H1 (cell line): Measurements from ENCODE around the gene ASB13. TPM values are rescaled to one million over a fixed set of nuclear protein-coding genes. Genes with fewer than 3 reads are reported as not detected.

Experiments used
- CTCF ChIA-PET: fragments of 300-600 bp; sonication (Branson Sonifier 250); formaldehyde crosslinking; loops from one replicate; lab custom pipeline; 2021; ENCODE audit not compliant: partially characterized antibody; lab: Charles Lee
- POLR2A ChIA-PET: fragments of 300-600 bp; sonication (Branson Sonifier 250); formaldehyde crosslinking; loops from one replicate; lab custom pipeline; 2021; ENCODE audit warnings: inconsistent platforms; ENCODE audit not compliant: partially characterized antibody; lab: Charles Lee
- DNase-seq, 2 experiments: peaks; one replicate each; pipeline versions ENCODE4 v3.0.0 to v3.0.0-alpha.2; 2010 to 2022; ENCODE audit warnings: low spot score in 2 of 2, low read depth in 1 of 2, mixed read lengths in 1 of 2
- FAIRE-seq: peaks from 2 replicates; lab custom pipeline; 2011; peaks lifted over from hg19 to GRCh38; lab: Jason Lieb, UNC
- H2AFZ ChIP-seq: 2 replicates; pipeline ENCODE4 v1.8.1; 2012; ENCODE audit warnings: low read length, inconsistent platforms
- H2AK5ac ChIP-seq: 2 replicates; pipeline ENCODE4 v1.6.1; 2013; ENCODE audit warnings: low read depth, low read length
- H2BK120ac ChIP-seq: replicated peaks from 2 replicates; pipeline ENCODE3; 2013; ENCODE audit warnings: low read depth, low read length, inconsistent platforms
- H2BK12ac ChIP-seq: 2 replicates; pipeline ENCODE4 v1.6.1; 2013; ENCODE audit warnings: low read depth, low read length
- H2BK15ac ChIP-seq: 2 replicates; pipeline ENCODE4 v1.6.1; 2013; ENCODE audit warnings: low read length
- H2BK20ac ChIP-seq: 2 replicates; pipeline ENCODE4 v1.6.1; 2013; ENCODE audit warnings: low read length
- H2BK5ac ChIP-seq: 2 replicates; pipeline ENCODE4 v1.6.1; 2013; ENCODE audit warnings: low read depth, low read length
- H3K14ac ChIP-seq: 2 replicates; pipeline ENCODE4 v1.6.1; 2013; ENCODE audit warnings: inconsistent platforms; ENCODE audit not compliant: insufficient read length
- H3K18ac ChIP-seq: 2 replicates; pipeline ENCODE4 v1.6.1; 2013; ENCODE audit warnings: low read length; ENCODE audit errors: extremely low read depth
- H3K23ac ChIP-seq: 2 replicates; pipeline ENCODE4 v1.6.1; 2013; ENCODE audit warnings: inconsistent platforms; ENCODE audit not compliant: insufficient read length
- H3K23me2 ChIP-seq: 2 replicates; pipeline ENCODE4 v1.6.1; 2013; ENCODE audit warnings: low read depth, low read length
- H3K27ac ChIP-seq: 2 replicates; pipeline ENCODE4 v1.6.1; 2011; ENCODE audit warnings: low read depth, low read length, inconsistent platforms
- H3K27me3 ChIP-seq, 4 experiments: replicated peaks in 1 of 4; 1 replicate in 1 of 4; 2 replicates in 3 of 4; pipeline versions ENCODE4 v1.6.1 to v1.8.1; 2011 to 2013; ENCODE audit warnings: low read length in 3 of 4, mild to moderate bottlenecking in 3 of 4, inconsistent platforms in 2 of 4, mixed read lengths in 2 of 4, moderate library complexity in 1 of 4; ENCODE audit not compliant: control insufficient read depth in 3 of 4, insufficient read depth in 3 of 4; ENCODE audit errors: extremely low read depth in 1 of 4
- H3K36me3 ChIP-seq, 4 experiments: 2 replicates each; pipeline versions ENCODE4 v1.6.1 to v1.8.1; 2011 to 2013; ENCODE audit warnings: mild to moderate bottlenecking in 4 of 4, low read length in 3 of 4, moderate library complexity in 2 of 4, control low read depth in 1 of 4, inconsistent platforms in 1 of 4; ENCODE audit not compliant: insufficient read depth in 4 of 4, control insufficient read depth in 2 of 4
- H3K4ac ChIP-seq: replicated peaks from 2 replicates; pipeline ENCODE3; 2013; ENCODE audit warnings: low read length, low read depth, mixed read lengths, inconsistent platforms; ENCODE audit not compliant: insufficient read length
- H3K4me1 ChIP-seq, 4 experiments: replicated peaks in 1 of 4; 1 replicate in 1 of 4; 2 replicates in 3 of 4; pipeline versions ENCODE4 v1.6.1 to v1.8.1; 2011 to 2013; ENCODE audit warnings: low read length in 3 of 4, inconsistent platforms in 2 of 4, mixed read lengths in 1 of 4; ENCODE audit not compliant: insufficient read depth in 4 of 4, control insufficient read depth in 3 of 4
- H3K4me2 ChIP-seq, 2 experiments: 2 replicates each; pipeline versions ENCODE4 v1.6.1 to v1.8.1; 2011 to 2013; ENCODE audit warnings: low read depth in 2 of 2, low read length in 2 of 2, control low read depth in 1 of 2, inconsistent platforms in 1 of 2, mild to moderate bottlenecking in 1 of 2; ENCODE audit not compliant: insufficient read depth in 1 of 2
- H3K4me3 ChIP-seq, 4 experiments: fragments of 200-600, 300-600 bp in 1 of 4; sonication (generic), shearing (Covaris generic), sonication (Bioruptor Twin) in 1 of 4; 2 replicates each; pipeline versions ENCODE4 v1.5.1 to v1.8.1; 2011 to 2016; ENCODE audit warnings: low read length in 4 of 4, low read depth in 3 of 4, control low read depth in 2 of 4, inconsistent platforms in 2 of 4, mild to moderate bottlenecking in 2 of 4, mixed read lengths in 1 of 4, moderate library complexity in 1 of 4; ENCODE audit not compliant: insufficient read depth in 2 of 4; ENCODE audit errors: extremely low read depth in 1 of 4
- H3K56ac ChIP-seq: replicated peaks from 2 replicates; pipeline ENCODE3; 2013; ENCODE audit warnings: low read depth, mild to moderate bottlenecking, mixed read lengths, low read length, inconsistent platforms; ENCODE audit not compliant: insufficient read length
- H3K79me1 ChIP-seq: 2 replicates; pipeline ENCODE4 v1.6.1; 2013; ENCODE audit warnings: low read depth, low read length, control low read depth
- H3K79me2 ChIP-seq, 2 experiments: 2 replicates each; pipeline versions ENCODE4 v1.6.1 to v1.8.1; 2012 to 2013; ENCODE audit warnings: low read length in 2 of 2, mild to moderate bottlenecking in 2 of 2, inconsistent platforms in 1 of 2; ENCODE audit not compliant: insufficient read depth in 2 of 2, control insufficient read depth in 1 of 2
- H3K9ac ChIP-seq, 4 experiments: replicated peaks in 1 of 4; 1 replicate in 1 of 4; 2 replicates in 3 of 4; pipeline versions ENCODE4 v1.6.1 to v1.8.1; 2011 to 2013; ENCODE audit warnings: low read depth in 3 of 4, low read length in 3 of 4, control low read depth in 2 of 4, mild to moderate bottlenecking in 2 of 4, moderate library complexity in 2 of 4, inconsistent platforms in 1 of 4; ENCODE audit errors: extremely low read depth in 1 of 4
- H3K9me3 ChIP-seq, 2 experiments: 2 replicates each; pipeline versions ENCODE4 v1.6.1 to v1.8.1; 2012 to 2013; ENCODE audit warnings: mild to moderate bottlenecking in 2 of 2, moderate library complexity in 2 of 2, control low read depth in 1 of 2, inconsistent platforms in 1 of 2, low read depth in 1 of 2, low read length in 1 of 2, mixed read lengths in 1 of 2; ENCODE audit not compliant: insufficient read depth in 2 of 2
- H4K20me1 ChIP-seq, 2 experiments: replicated peaks in 1 of 2; 2 replicates each; pipeline versions ENCODE3 to v1.8.1; 2011 to 2013; ENCODE audit warnings: inconsistent platforms in 2 of 2, low read length in 2 of 2, mild to moderate bottlenecking in 1 of 2; ENCODE audit not compliant: insufficient read depth in 2 of 2, control insufficient read depth in 1 of 2
- H4K5ac ChIP-seq: 2 replicates; pipeline ENCODE4 v1.6.1; 2013; ENCODE audit warnings: low read length, low read depth, mixed read lengths, inconsistent platforms; ENCODE audit not compliant: insufficient read length
- H4K8ac ChIP-seq: 2 replicates; pipeline ENCODE4 v1.8.0; 2013; ENCODE audit warnings: mild to moderate bottlenecking, moderate library complexity, low read length, inconsistent platforms; ENCODE audit not compliant: insufficient read depth; ENCODE audit errors: extremely low read depth
- H4K91ac ChIP-seq: replicated peaks from 2 replicates; pipeline ENCODE3; 2013; ENCODE audit warnings: low read length, mixed read lengths, inconsistent platforms; ENCODE audit not compliant: insufficient read length
- PHF8 ChIP-seq: fragments of 200-600 bp; sonication (generic); conservative IDR thresholded peaks from 2 replicates; pipeline ENCODE4 v1.7.1; 2012; ENCODE audit warnings: low read depth, mild to moderate bottlenecking, inconsistent platforms, low read length, moderate library complexity
- WGBS, 2 experiments: shearing (Covaris generic) in 1 of 2; methylation state at CpG; one replicate each; pipeline versions ENCODE4 v1.1.6 to v1.1.7; 2013 to 2015; ENCODE audit warnings: low lambda C conversion rate in 2 of 2, mixed read lengths in 2 of 2, inconsistent platforms in 1 of 2, low coverage in 1 of 2, missing lambda C conversion rate in 1 of 2; ENCODE audit not compliant: insufficient replicate concordance in 2 of 2, insufficient coverage in 1 of 2, insufficient read length in 1 of 2; ENCODE audit errors: extremely low coverage in 1 of 2, missing lambda C conversion rate in 1 of 2; 5-methylcytosine and 5-hydroxymethylcytosine counted together
- polyA plus RNA-seq, 7 experiments: library from polyadenylated mRNA; depleted of rRNA in 3 of 7; stranded (reverse) in 5 of 7; unstranded in 2 of 7; fragments of >200 nt in 5 of 7; fragments of 200-250 nt in 2 of 7; gene quantifications; 1 replicate in 5 of 7; 2 replicates in 1 of 7; 4 replicates in 1 of 7; pipeline versions ENCODE4 v1.2.1 to v1.2.3, GENCODE V29; 2011 to 2013; ENCODE audit warnings: missing spikeins in 2 of 7, mixed read lengths in 2 of 7
- total RNA-seq: library from RNA; stranded (reverse); fragmentation: NEBNext Ultra II Directional; extraction: Animal tissue kit (Norgen Biotek cat#: 25700); gene quantifications from 2 replicates; pipeline ENCODE4 v1.2.1, GENCODE V29; 2021
- TF ChIP-seq, protein P1 (sequence below): IDR thresholded peaks from 2 replicates; pipeline ENCODE4 v1.6.1; 2012; ENCODE audit warnings: low read length, inconsistent platforms

The ASB13 gene
- total and polyA plus RNA-seq, 2 of the 8 experiments (the other 6 are each of a cell fraction or from before 2014, with no cell fraction given): 12.3 to 20.2 TPM

DNA sequence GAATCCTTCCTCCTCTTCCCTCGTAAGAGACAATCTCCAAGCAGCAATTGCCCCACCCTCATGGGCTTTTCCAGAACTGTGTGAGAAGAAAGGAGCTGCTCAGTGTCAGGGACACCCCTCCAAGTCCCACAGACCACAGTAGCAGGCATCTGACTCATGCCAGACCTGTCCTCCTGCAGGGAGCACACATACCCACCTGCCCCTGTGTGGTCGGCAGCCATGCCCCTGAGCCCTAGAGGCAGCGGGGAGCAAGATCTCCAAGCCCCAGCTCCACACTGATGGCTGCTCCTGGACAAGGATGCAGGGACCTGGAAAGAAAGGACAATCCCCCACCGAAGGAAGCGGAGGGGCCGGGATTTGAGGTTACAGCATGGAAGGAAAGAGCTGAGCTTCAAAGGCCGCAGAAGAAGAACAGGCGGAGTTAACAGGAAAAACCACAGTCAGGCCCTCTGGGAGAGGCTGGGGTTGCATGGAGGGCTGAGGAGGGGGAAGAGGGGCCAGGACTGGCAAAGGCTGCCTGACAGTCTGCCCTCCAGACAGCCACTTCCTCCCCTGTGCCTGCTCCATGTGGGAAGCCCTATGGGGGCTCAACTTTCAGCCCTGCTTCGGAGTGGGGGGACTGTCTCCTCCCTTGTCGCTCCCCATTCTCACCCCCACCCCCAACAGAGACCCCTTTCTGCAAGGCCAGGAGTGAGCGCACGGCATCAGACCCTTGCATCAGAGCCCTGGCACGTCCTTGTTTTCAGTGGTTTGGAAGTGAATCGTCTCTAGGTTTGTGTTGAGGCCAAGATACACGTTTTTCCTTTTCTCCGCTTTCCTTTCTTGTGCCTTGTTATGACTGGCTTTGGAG lies 46.8 kb downstream of the ASB13 start:
- Histone ChIP-seq H4K20me1 (no peaks in the 10 kb centered on the region), H4K5ac (no peak overlapping the region), H3K23ac (no peak overlapping the region), H4K91ac (no peak overlapping the region), H3K14ac (no peak overlapping the region), H3K9ac (no peak overlapping the region), H3K23me2 (no peaks in the 10 kb centered on the region), H3K9me3 (no peaks in the 10 kb centered on the region), H3K4ac (no peak overlapping the region), H3K56ac (no peak overlapping the region), H3K4me3 (no peak overlapping the region), H2BK20ac (no peak overlapping the region), H3K36me3 (no peaks in the 10 kb centered on the region), H3K27me3 (no peaks in the 10 kb centered on the region), H3K27ac (no peak overlapping the region), H3K18ac (no peak overlapping the region), H2AFZ (peak overlapping the region; percentile 53), H3K4me1 (no peaks in the 10 kb centered on the region; a peak in 1 of 7 replicates), H2AK5ac (no peak overlapping the region), H2BK12ac (peak overlapping the region; percentile 33; the same call in 1 of the 2 replicates), H2BK120ac (no peak overlapping the region), H3K4me2 (no peak overlapping the region), H3K79me2 (no peaks in the 10 kb centered on the region), H4K8ac (peak overlapping the region; percentile 68; the same call in 1 of the 2 replicates), H3K79me1 (no peaks in the 10 kb centered on the region), H2BK5ac (no peak overlapping the region), H2BK15ac (no peak overlapping the region; the same call in 1 of the 2 replicates)
- FAIRE-seq (no peak), DNase-seq (no peak)
- CTCF ChIA-PET: interaction anchor here (0.7 to 14.0 kb wide), 6 partner anchors 10 to 529 kb away, joined by 3 to 200 read pairs (median 3); no protein-coding TSS in a partner anchor
- POLR2A ChIA-PET: interaction anchor here (1.1 to 1.4 kb wide), 2 partner anchors 17 to 173 kb away, joined by 3 read pairs; no protein-coding TSS in a partner anchor
- 77% methylated on average over 16 of the region's 16 CpGs; no CpG with 5 or more reads in 1 of the 2 experiments for WGBS, 2 experiments
- TF ChIP-seq, protein P1, sequence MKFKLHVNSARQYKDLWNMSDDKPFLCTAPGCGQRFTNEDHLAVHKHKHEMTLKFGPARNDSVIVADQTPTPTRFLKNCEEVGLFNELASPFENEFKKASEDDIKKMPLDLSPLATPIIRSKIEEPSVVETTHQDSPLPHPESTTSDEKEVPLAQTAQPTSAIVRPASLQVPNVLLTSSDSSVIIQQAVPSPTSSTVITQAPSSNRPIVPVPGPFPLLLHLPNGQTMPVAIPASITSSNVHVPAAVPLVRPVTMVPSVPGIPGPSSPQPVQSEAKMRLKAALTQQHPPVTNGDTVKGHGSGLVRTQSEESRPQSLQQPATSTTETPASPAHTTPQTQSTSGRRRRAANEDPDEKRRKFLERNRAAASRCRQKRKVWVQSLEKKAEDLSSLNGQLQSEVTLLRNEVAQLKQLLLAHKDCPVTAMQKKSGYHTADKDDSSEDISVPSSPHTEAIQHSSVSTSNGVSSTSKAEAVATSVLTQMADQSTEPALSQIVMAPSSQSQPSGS: no peak
- no peak for TF ChIP-seq PHF8
